NCI-H2227 (cell line): Measurements from ENCODE around the gene MAP2K1.
A peak's percentile ranks its signal among the peaks of the same experiment; 100 is the strongest.

Source experiments
- DNase-seq: peaks from one replicate; lab custom pipeline; 2025; ENCODE audit not compliant: unreplicated experiment; lab: John Stamatoyannopoulos, UW

MAP2K1 gene

GRCh38 chr15:66503780-66504562 is 117.3 kb downstream of the MAP2K1 start:
- DNase-seq: no peak

GRCh38 chr15:66504563-66505429 is 118.1 kb downstream of the MAP2K1 start, which contains the start of the genes RPL4 and ZWILCH:
TSS of gene RPL4 (minus strand) at chr15:66504855. CDS start at chr15:66504790, 65 bp downstream.
TSS of gene ZWILCH (plus strand) at chr15:66505326. CDS start at chr15:66505339, 13 bp downstream.
- peak; percentile 75 for DNase-seq

- DNase-seq: peak; percentile 75
Observed at GRCh38 chr15:66505430-66505811, 118.7 kb downstream of the MAP2K1 start.

GRCh38 chr15:66505818-66506217 is 119.1 kb downstream of the MAP2K1 start:
- peak; percentile 7 for DNase-seq

GRCh38 chr15:66508293-66508883 is 121.7 kb downstream of the MAP2K1 start:
- no peak for DNase-seq

- DNase-seq: no peak
Observed at GRCh38 chr15:66514586-66514985, 127.9 kb downstream of the MAP2K1 start.

GRCh38 chr15:66515901-66516322 is 129.2 kb downstream of the MAP2K1 start:
- no peak for DNase-seq

- no peak for DNase-seq
Observed at GRCh38 chr15:66523926-66524325, 137.2 kb downstream of the MAP2K1 start.

GRCh38 chr15:66524838-66525237 is 138.1 kb downstream of the MAP2K1 start:
- no peak for DNase-seq

GRCh38 chr15:66535056-66535455 is 148.3 kb downstream of the MAP2K1 start:
- DNase-seq: no peak
